SK-N-SH treated with all-trans-retinoic acid at 6 μM for 48 hours (cell line): ENCODE results near the gene SGIP1.

Experiments used
- CSDC2 ChIP-seq: fragments of 250-450 bp; sonication (Bioruptor Pico); IDR thresholded peaks from 2 replicates; pipeline ENCODE4 v1.5.0; 2020; ENCODE audit warnings: mild to moderate bottlenecking, moderate library complexity
- POU6F1 ChIP-seq: fragments of 250-450 bp; sonication (Bioruptor Pico); IDR thresholded peaks from 2 replicates; pipeline ENCODE4 v1.8.0; 2021; ENCODE audit warnings: low read depth, mild to moderate bottlenecking, moderate library complexity, borderline replicate concordance
- RARB ChIP-seq: fragments of 250-450 bp; sonication (Bioruptor Pico); IDR thresholded peaks from 2 replicates; pipeline ENCODE4 v1.8.0; 2021; ENCODE audit warnings: mild to moderate bottlenecking, moderate library complexity

GRCh38 chr1:66686406-66686805 is 152.5 kb downstream of the SGIP1 start:
- TF ChIP-seq RARB (no peak), POU6F1 (CRISPR knock-in tag) (no peak), CSDC2 (CRISPR knock-in tag) (no peak)
